22Rv1 (cell line): Measurements from ENCODE around the gene WDR77.
A peak's percentile ranks its signal among the peaks of the same experiment; 100 is the strongest.

Experiments used
- H3K27ac ChIP-seq: fragments of 450-650 bp; 2 replicates; pipeline ENCODE4 v1.5.1; 2017
- CTCF ChIP-seq: fragments of 450-650 bp; IDR thresholded peaks from 2 replicates; pipeline ENCODE4 v1.5.1; 2017; ENCODE audit warnings: mild to moderate bottlenecking
- ZFX ChIP-seq: fragments of 450-650 bp; IDR thresholded peaks from 2 replicates; pipeline ENCODE4 v1.6.1; 2017; ENCODE audit warnings: antibody characterized with exemption, borderline replicate concordance

The WDR77 gene

GRCh38 chr1:111439461-111440351, 9.3 kb downstream of the WDR77 start:
- TF ChIP-seq CTCF (no peak), ZFX (no peak)
- H3K27ac ChIP-seq: no peak overlapping the region

GRCh38 chr1:111436726-111437125, 12.3 kb downstream of the WDR77 start:
- no peak overlapping the region for H3K27ac ChIP-seq
- TF ChIP-seq ZFX: no peak
- no peak for TF ChIP-seq CTCF

- no peak for TF ChIP-seq ZFX
- no peak for TF ChIP-seq CTCF
- H3K27ac ChIP-seq: no peak overlapping the region
These were observed 24.8 kb downstream of the WDR77 start for GRCh38 chr1:111424281-111424680.

GRCh38 chr1:111422546-111423391, 26.3 kb downstream of the WDR77 start:
- peak overlapping the region; percentile 47 for H3K27ac ChIP-seq
- TF ChIP-seq CTCF (peak; percentile 35), ZFX (no peak)

- TF ChIP-seq ZFX (no peak), CTCF (no peak)
- no peak overlapping the region for H3K27ac ChIP-seq
These were observed 28.7 kb downstream of the WDR77 start for GRCh38 chr1:111420377-111420776.

- no peak overlapping the region for H3K27ac ChIP-seq
- TF ChIP-seq CTCF (no peak), ZFX (no peak)
These were observed 30.0 kb downstream of the WDR77 start for GRCh38 chr1:111419037-111419436.
